ENCODE data around the gene C4B. TPM values are rescaled to one million over a fixed set of nuclear protein-coding genes. Genes with fewer than 3 reads are reported as not detected.
"Not testable (repeated sequence)": the region's sequence is repeated elsewhere in the genome, so short reads cannot be mapped to it uniquely, and the experiment has no call there.

C4B gene
- total and polyA plus RNA-seq, 9 of the 15 experiments (the other 6 are each of a cell fraction or from before 2014, with no cell fraction given) = 0.32 to 8.8 (median 5.4) TPM

- TF ChIP-seq KDM1A (IDR thresholded peaks at IDR 0.05) (no peak), MEIS2 (IDR thresholded peaks at IDR 0.05; ENCODE audit: partially characterized antibody) (peak; percentile 15)
Observed at GRCh38 chr6:32060966-32061655, 46.5 kb downstream of the C4B start (continued).

GRCh38 chr6:32064706-32065105 is 50.1 kb downstream of the C4B start:
- ChIA-PET POLR2A (interaction anchor here (1.0 kb wide), 1 partner anchor 17 kb away, joined by 4 read pairs; no protein-coding TSS in a partner anchor), CTCF (ENCODE audit: low intra/inter-chr PET ratio) (no interaction called here)
- no peak for TF ChIP-seq MCM2 (IDR thresholded peaks at IDR 0.05; ENCODE audit: low read depth)
- TF ChIP-seq ZC3H8 (IDR thresholded peaks at IDR 0.05) = no peak
- TF ChIP-seq KLF10 (CRISPR knock-in tag; IDR thresholded peaks at IDR 0.05) = no peak
- no peak for TF ChIP-seq DIDO1 (tag; IDR thresholded peaks at IDR 0.05; ENCODE audit: low read depth)
- TF ChIP-seq ZBTB49 (CRISPR knock-in tag; IDR thresholded peaks at IDR 0.05; ENCODE audit: borderline replicate concordance) = no peak
- TF ChIP-seq HSF4 (CRISPR knock-in tag; IDR thresholded peaks at IDR 0.05; ENCODE audit: borderline replicate concordance) = no peak
- peak overlapping the region in 1 of 2 experiments; percentile 24; a peak in 2 of 4 replicates for H3K9ac ChIP-seq (ENCODE audit: insufficient read depth in 1 of 2, low read depth in 2 of 2, low read length in 2 of 2)
- in situ Hi-C loops (cut with MboI) (no loop called here), intact Hi-C loops (cut with micrococcal nuclease) (no loop called here)
- H3K27ac ChIP-seq (ENCODE audit: extremely low read depth, low read depth, low read length) = no peak overlapping the region
- H3K4me3 ChIP-seq = no peak overlapping the region
- no TSS peak for BruUV-seq (replicated peaks)
- no peak overlapping the region for H3K4me2 ChIP-seq (ENCODE audit: insufficient read depth, low read length)
- no peaks in the 10 kb centered on the region for H3K36me3 ChIP-seq (ENCODE audit: control insufficient read depth, insufficient read depth, low read length)
- FAIRE-seq (no peak), DNase-seq (ENCODE audit: extremely low read depth in 1 of 4, low spot score in 3 of 4) (no peak), ATAC-seq (no peak)
- no peaks in the 10 kb centered on the region for H4K20me1 ChIP-seq (replicated peaks; ENCODE audit: control insufficient read depth, insufficient read depth, low read length)
- H2AFZ ChIP-seq (ENCODE audit: low read depth, low read length) = no peak overlapping the region
- WGBS (ENCODE audit: insufficient coverage, low coverage, missing lambda C conversion rate) = 31% methylated on average over 14 of the region's 14 CpGs
- no peaks in the 10 kb centered on the region for H3K9me1 ChIP-seq (ENCODE audit: control insufficient read depth, insufficient read depth, low read length)
- no peaks in the 10 kb centered on the region for H3K79me2 ChIP-seq (ENCODE audit: control insufficient read depth, insufficient read depth, low read length)
- H3K9me3 ChIP-seq (replicated peaks; ENCODE audit: control insufficient read depth, insufficient read depth, low read depth, low read length) = no peaks in the 10 kb centered on the region
- H3K27me3 ChIP-seq (ENCODE audit: control insufficient read depth in 2 of 2, insufficient read depth in 2 of 2, low read length in 2 of 2) = peaks cover 23 to 31% of the 10 kb centered on the region in 2 experiments
- peaks cover 0 to 23% of the 10 kb centered on the region in 2 experiments; a peak in 2 of 5 replicates for H3K4me1 ChIP-seq (replicated peaks in 1 of 2; ENCODE audit: control insufficient read depth in 2 of 2, insufficient read depth in 2 of 2, low read length in 2 of 2)

GRCh38 chr6:32067521-32067920 is 52.9 kb downstream of the C4B start:
- in situ Hi-C loops (cut with MboI); H2AFZ ChIP-seq (ENCODE audit: low read depth, low read length); H3K9ac ChIP-seq (ENCODE audit: insufficient read depth in 1 of 2, low read depth in 2 of 2, low read length in 2 of 2); BruUV-seq (replicated peaks); FAIRE-seq; H3K27ac ChIP-seq (ENCODE audit: extremely low read depth, low read depth, low read length); H3K36me3 ChIP-seq (ENCODE audit: control insufficient read depth, insufficient read depth, low read length); ATAC-seq; H3K4me2 ChIP-seq (ENCODE audit: insufficient read depth, low read length); H3K9me1 ChIP-seq (ENCODE audit: control insufficient read depth, insufficient read depth, low read length); H4K20me1 ChIP-seq (replicated peaks; ENCODE audit: control insufficient read depth, insufficient read depth, low read length); POLR2A ChIA-PET; H3K9me3 ChIP-seq (replicated peaks; ENCODE audit: control insufficient read depth, insufficient read depth, low read depth, low read length); DNase-seq (ENCODE audit: extremely low read depth in 1 of 4, low spot score in 3 of 4); intact Hi-C loops (cut with micrococcal nuclease); H3K4me3 ChIP-seq; H3K79me2 ChIP-seq (ENCODE audit: control insufficient read depth, insufficient read depth, low read length); CTCF ChIA-PET (ENCODE audit: low intra/inter-chr PET ratio): not testable (repeated sequence)
- peaks cover 0 to 18% of the 10 kb centered on the region in 2 experiments; a peak in 2 of 5 replicates for H3K4me1 ChIP-seq (replicated peaks in 1 of 2; ENCODE audit: control insufficient read depth in 2 of 2, insufficient read depth in 2 of 2, low read length in 2 of 2)
- WGBS (ENCODE audit: insufficient coverage, low coverage, missing lambda C conversion rate) = 13% methylated on average over 10 of the region's 19 CpGs
- peaks cover 41 to 54% of the 10 kb centered on the region in 2 experiments for H3K27me3 ChIP-seq (ENCODE audit: control insufficient read depth in 2 of 2, insufficient read depth in 2 of 2, low read length in 2 of 2)

Measured in K562 (cell line).